A204.1 (cell line): ENCODE measurements around the gene HSD17B10.
A peak's percentile ranks its signal among the peaks of the same experiment; 100 is the strongest.
"Not testable (repeated sequence)": the region's sequence is repeated elsewhere in the genome, so short reads cannot be mapped to it uniquely, and the experiment has no call there.

Experiments used
- FAIRE-seq: peaks from 2 replicates; lab custom pipeline; 2012; peaks lifted over from hg19 to GRCh38; lab: Jason Lieb, UNC

Gene HSD17B10

DNA sequence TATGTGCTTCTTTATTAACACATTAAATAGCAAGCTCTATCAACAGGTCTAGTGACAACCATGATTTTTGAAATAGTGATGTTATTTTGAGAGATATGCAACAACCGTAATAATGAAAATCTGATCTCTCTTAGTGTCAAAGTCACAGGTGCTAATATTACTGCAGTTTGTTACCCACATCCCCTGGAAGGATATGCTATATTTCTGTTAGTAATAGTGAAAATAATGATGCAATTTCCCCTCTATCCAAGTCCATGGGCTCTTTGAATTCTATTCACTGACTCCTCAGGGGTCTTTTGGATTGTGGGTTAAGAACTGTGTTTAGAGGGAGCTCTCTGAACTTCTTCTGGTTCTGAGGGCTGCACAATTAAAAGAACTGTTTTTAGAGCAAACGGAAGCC is 3.0 kb upstream of the HSD17B10 start:
- FAIRE-seq: no peak

DNA sequence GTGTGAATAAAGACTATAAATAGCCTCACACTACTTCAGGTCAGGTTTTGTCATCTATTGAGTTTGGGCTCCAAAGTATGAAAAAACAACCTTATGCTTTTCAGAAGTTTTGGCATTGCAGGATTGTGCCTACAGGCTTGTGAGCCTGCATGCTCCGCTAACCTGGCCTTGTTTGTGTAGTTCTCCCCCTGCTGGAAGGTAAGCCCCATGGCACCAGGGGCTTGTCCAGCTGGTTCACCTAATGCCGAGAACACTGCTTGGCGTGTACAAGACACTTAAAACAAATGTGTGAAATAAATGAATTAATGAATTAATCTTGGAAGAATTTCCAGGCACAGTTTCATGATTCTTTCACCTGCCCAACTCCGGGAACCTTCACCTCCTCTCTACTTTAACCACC is 1.8 kb upstream of the HSD17B10 start:
- peak; percentile 88 for FAIRE-seq

DNA sequence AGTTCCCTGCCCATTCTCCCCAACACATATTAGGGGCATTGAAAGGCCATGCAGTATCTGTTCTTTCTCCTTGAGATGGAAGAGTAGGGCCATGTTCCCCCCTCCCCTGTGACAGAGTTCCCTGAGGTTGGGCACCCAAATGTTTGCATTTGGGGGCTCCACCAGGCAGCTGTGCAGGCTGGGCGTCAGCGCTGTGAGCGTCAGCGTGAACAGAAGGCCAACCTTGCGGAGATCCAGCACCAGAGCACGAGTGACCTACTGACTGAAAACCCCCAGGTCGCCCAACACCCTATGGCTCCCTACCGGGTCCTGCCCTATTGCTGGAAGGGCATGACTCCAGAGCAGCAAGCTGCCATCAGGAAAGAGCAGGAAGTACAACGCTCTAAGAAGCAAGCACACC is 3.9 kb downstream of the HSD17B10 start:
- no peak for FAIRE-seq

DNA sequence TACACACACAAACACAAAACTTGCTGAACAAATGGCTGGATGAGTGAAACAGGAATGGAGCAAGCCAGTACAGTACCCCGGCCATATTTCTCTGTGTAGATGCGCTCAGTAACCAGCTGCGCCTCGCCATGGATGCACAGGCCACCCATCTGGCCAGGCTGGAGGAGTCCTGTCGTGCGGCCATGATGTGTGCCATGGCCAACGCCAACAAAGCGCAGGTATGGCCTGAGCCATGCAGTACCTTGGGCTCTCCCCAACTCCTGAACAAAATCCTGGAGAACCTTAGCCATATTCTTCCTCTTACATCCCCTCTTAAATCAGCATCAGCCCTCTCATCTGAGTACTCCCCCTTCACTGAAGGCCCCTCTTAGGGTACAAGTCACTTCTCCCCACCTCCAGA is 4.4 kb downstream of the HSD17B10 start:
- no peak for FAIRE-seq

DNA sequence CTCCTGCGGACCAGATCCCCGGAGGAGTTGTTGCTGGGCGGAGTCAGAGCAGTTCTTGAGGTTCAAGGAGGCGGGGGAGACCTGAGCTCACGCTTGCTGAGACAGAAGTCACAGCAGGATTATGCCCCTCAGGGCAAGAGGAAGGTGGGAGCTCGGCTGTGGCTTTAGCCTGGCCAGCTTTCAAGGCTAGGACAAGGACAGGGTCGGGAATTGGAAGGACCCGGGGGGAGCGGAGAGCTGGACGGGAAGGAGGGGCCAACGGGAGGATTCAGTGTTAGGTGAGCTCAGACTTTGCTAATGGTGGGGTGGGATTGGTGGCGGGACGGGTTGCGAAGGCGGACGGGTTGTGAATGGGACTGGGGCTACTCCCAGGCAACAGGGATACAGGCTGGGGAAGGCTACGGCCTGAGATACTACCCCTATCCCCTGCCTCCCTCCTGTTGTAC is 11.3 kb downstream of the HSD17B10 start, which contains the start of gene RIBC1:
Gene RIBC1 (plus strand): TSS at position 13 of the 446 bp plus-strand sequence. CDS start 3,404 bp downstream, outside the sequence.
- no peak for FAIRE-seq

DNA sequence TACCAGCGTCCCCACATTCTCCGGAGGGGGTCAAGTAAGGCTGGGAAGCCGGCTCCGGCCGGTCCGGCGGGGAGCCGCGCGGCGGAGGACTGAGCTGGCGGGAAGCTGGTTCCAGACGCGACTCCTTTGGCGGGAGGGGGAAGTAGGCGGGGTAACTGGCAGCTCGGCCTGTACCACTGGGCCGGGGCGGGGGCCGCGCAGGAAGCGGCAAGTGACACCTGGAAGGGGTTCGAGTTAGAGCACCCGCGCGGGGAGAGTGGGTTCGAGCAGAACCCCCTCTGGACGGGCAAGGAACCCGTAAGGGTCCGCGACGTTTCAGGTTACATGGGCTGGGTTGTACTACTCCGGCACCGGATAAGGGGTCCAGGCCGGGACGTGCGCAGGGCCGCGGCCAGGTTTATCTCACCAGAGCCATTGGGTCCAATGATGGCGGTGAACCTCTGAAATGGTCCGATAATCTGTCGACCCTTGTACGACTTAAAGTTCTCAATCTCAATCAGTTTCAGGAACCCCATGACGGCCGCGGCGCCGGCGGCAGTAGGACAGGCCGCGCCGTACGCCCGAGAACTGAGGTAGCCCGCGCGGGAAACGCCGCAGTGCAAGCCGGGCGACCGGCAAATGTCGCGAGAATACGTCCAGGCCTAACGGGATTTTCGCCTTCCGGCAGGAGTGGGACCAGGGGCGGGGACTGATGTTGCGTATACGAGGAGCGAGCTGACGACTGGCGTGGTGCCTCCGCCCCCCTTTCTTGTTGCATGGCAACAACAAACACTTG is 11.9 kb downstream of the HSD17B10 start, which contains the start of gene SMC1A:
Gene SMC1A (minus strand): TSS at position 569 of the 775 bp plus-strand sequence. CDS start 54 bp downstream, at position 515.
- FAIRE-seq: peak; percentile 98

DNA sequence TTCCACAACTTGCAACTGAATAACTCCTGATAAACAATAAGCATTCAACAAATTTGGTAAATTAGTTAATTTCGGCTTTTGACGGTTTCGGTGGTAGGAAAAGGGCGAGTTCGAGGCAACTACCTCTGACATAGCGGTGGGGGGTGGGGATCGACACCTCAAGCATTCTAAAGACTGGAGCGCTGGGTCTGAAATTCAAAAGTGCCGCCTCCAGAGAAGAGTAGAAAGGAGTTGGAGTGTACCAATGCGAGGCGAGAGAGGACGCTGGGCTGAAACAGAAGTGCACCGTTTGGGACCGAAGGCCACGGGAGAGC is 12.4 kb downstream of the HSD17B10 start:
- no peak for FAIRE-seq

DNA sequence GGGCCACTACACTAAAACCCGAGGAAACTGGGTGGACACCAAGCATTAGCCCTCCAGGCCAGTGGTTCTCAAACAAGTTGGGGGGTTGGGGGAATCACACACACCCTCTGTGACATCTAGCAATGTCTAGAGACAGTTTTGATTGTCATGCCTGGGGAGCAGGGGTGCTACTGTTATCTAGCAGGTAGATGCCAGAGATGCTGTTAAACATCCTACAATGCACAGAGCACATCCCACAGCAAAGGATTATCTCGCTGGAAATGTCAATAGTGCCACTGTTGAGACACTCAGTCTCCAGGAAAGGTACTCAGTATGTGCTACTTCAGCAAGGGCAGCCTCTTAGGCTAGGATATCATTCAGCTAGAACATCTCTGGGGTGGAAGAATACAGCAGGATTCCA is 13.0 kb downstream of the HSD17B10 start:
- FAIRE-seq: no peak

DNA sequence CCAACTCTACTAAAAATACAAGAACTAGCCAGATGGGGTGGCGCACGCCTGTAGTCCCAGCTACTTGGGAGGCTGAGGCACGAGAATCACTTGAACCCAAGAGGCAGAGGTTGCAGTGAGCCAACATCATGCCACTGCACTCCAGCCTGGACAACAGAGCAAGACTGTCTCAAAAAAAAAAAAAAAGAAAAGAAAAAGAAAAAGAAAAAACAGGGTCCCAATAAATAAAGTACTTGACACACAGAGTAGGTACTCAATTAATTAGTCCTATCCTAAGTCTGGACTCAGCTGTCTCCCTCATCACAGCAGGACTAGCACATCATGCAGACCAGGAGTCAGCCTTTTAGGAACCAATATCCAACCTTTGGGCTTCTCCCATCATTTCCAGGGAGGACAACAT is 13.8 kb downstream of the HSD17B10 start:
- FAIRE-seq: not testable (repeated sequence)

DNA sequence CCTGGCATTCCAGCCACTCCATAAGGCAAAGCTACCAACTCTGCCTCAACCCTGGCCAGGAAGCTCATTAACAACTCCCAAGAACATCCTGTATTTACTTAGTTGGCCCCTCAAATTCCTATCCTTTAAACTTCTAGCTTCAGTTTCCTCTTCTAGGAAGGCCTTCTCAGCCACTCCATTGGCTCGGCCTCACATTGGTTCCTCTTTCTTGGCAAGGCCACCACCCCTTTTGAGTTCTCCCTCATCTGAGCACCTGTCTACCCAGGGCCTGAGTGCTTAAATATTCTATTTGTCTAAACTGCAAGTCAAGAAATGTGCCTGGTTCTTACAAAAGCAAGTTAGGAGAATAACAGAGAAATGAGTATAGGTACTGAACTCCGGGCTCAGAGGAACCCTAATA is 21.7 kb downstream of the HSD17B10 start:
- no peak for FAIRE-seq

DNA sequence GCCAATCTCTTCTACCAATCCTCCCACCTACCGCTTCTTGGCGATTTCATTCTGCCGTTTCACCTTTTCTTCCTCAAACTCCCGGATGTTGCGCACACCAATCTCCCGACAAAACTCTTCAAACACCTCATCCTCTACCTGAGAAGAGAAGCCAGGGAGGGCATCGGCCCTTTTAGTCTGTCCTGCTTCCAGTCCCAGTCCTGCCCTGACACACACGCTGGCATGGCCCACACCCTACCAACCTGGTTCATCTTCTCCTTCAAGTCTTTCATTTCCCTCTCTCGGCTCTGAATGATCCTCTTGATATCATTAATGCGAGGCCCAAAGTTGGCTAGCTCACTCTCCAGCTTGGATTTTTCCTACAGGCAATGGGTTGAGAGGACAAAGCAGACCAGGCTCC is 30.6 kb downstream of the HSD17B10 start:
- no peak for FAIRE-seq

DNA sequence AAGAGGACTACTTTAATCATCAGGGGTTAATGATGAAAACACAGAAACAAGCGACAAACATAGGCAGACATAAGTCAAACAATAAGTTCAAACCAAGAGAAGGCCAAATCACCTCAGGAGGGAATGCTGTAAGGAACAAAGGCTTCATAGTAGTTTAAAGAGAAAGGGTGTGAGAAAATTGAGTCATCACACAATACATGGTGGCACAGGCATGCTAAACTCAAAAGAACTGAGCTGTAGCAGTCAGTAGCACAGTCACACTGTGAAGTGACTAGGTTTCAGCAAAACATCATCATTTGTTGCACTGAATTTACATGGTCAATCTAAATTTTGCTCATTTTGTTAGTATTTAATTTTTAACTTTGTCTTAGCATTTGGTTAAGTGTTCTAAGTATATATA is 36.0 kb downstream of the HSD17B10 start:
- no peak for FAIRE-seq

DNA sequence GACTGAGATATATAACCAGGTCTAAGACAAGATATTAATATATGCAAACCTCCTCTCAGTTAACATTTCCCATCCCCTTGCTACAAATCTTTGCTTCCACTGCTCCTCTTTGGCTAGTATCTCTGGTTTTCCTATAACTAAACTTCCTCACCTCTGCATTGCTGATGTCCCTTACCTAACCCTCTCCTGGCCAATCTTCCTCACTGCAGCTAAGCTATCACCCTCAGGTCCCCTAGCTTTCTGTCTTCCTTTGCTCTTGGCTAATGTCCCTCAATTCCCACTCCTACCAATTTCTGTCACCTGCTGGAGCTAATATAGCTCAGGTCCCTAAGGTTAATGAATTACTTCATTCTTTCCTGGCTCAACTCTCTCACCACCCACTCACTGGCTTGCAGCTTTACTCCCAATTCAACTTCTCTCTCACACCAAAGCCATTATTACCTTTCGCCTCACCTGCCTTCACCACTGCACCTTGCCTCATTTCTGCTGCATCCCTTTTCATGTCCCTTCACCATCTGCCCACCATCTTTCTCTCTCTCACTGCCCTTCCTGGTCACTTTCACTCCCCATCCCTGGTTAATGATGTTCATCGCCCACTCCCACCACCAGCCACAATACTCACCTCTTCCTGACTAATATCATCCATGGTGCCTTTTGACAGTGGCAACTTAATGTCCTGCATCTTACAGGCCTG is 38.4 kb downstream of the HSD17B10 start:
- FAIRE-seq: no peak

DNA sequence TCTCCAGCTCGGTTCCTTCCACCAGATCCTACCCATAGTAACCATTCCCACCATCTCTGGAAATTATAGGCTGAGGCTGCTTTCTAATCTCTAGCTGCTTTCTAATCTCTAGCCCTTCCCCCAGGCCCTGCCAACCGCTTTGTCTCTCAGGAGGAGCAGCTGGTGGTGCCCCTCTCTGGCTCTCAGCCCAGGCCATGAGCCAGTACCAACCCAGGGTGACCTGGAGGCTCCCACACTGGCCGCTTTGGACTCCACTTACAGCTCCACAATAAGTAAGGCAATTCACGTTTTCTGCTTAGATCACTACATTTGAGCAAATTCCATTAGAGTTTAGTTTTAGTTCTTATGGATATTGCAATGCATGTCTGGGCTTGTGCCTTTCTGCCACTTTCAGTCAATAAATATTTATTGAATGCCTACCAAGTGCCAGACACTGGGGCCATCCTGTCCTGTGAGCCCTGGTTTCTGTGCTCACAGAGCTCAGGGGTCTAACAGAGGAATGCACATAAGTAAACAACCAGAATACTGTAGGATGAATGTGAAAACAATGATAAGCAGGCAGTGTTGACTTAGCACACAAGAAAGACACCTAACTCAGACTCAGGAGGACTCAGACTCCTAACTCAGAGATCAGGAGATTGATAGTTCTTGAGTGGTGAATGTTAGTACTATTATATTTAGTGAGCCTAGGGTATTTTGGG is 50.6 kb downstream of the HSD17B10 start:
- no peak for FAIRE-seq
